IPS-20b (cell line): Measurements from ENCODE around the gene RNU1-4.
"Not testable (repeated sequence)": the region's sequence is repeated elsewhere in the genome, so short reads cannot be mapped to it uniquely, and the experiment has no call there.

Source experiments
- H3K27ac ChIP-seq: one replicate; pipeline ENCODE4 v1.5.1; 2013; ENCODE audit warnings: low read length
- H3K27me3 ChIP-seq: 2 replicates; pipeline ENCODE4 v1.6.1; 2013; ENCODE audit warnings: mild to moderate bottlenecking, low read length, inconsistent platforms; ENCODE audit not compliant: insufficient read depth
- H3K36me3 ChIP-seq: 2 replicates; pipeline ENCODE4 v1.6.1; 2013; ENCODE audit warnings: low read depth, mild to moderate bottlenecking, inconsistent platforms, low read length, moderate library complexity; ENCODE audit not compliant: insufficient read depth
- H3K4me1 ChIP-seq: 2 replicates; pipeline ENCODE4 v1.6.1; 2013; ENCODE audit warnings: mild to moderate bottlenecking, control low read depth, inconsistent platforms, low read length, moderate library complexity; ENCODE audit not compliant: insufficient read depth
- H3K4me3 ChIP-seq: 2 replicates; pipeline ENCODE4 v1.5.1; 2013; ENCODE audit warnings: mild to moderate bottlenecking, low read length, inconsistent platforms
- H3K9ac ChIP-seq: 2 replicates; pipeline ENCODE4 v1.6.1; 2013; ENCODE audit warnings: low read depth, mild to moderate bottlenecking, inconsistent platforms, low read length, moderate library complexity
- H3K9me3 ChIP-seq: 2 replicates; pipeline ENCODE4 v1.6.1; 2013; ENCODE audit warnings: mild to moderate bottlenecking, low read depth, low read length, inconsistent platforms; ENCODE audit not compliant: insufficient read depth

Gene RNU1-4

GRCh38 chr1:16724718-16725438, 15.4 kb upstream of the RNU1-4 start:
- Histone ChIP-seq H3K27me3 (no peaks in the 10 kb centered on the region), H3K36me3 (no peaks in the 10 kb centered on the region)

GRCh38 chr1:16725439-16726245, 14.7 kb upstream of the RNU1-4 start:
- H3K27ac ChIP-seq, H3K9me3 ChIP-seq, H3K4me1 ChIP-seq, H3K4me3 ChIP-seq, H3K27me3 ChIP-seq, H3K9ac ChIP-seq, H3K36me3 ChIP-seq: not testable (repeated sequence)

More at GRCh38 chr1:16724718-16725438, 15.4 kb upstream of the RNU1-4 start:
- Histone ChIP-seq H3K27ac (no peak overlapping the region), H3K9ac (no peak overlapping the region), H3K4me3 (no peak overlapping the region), H3K9me3 (no peaks in the 10 kb centered on the region), H3K4me1 (no peaks in the 10 kb centered on the region)

- H3K9ac ChIP-seq = no peak overlapping the region
- H3K36me3 ChIP-seq = no peaks in the 10 kb centered on the region
- no peaks in the 10 kb centered on the region for H3K9me3 ChIP-seq
- no peak overlapping the region for H3K27ac ChIP-seq
- no peak overlapping the region for H3K4me3 ChIP-seq
- no peaks in the 10 kb centered on the region for H3K4me1 ChIP-seq
- H3K27me3 ChIP-seq = no peaks in the 10 kb centered on the region
Observed at GRCh38 chr1:16727190-16728111, 12.9 kb upstream of the RNU1-4 start.

- H3K27me3 ChIP-seq, H3K36me3 ChIP-seq, H3K9ac ChIP-seq, H3K4me1 ChIP-seq, H3K9me3 ChIP-seq, H3K4me3 ChIP-seq, H3K27ac ChIP-seq: not testable (repeated sequence)
Observed at GRCh38 chr1:16728243-16728949, 11.9 kb upstream of the RNU1-4 start.

- H3K4me1 ChIP-seq, H3K27me3 ChIP-seq, H3K4me3 ChIP-seq, H3K36me3 ChIP-seq, H3K9ac ChIP-seq, H3K9me3 ChIP-seq, H3K27ac ChIP-seq: not testable (repeated sequence)
Observed at GRCh38 chr1:16732254-16732896, 7.9 kb upstream of the RNU1-4 start.

GRCh38 chr1:16741230-16741629, 914 bp downstream of the RNU1-4 start:
- H3K4me3 ChIP-seq, H3K9ac ChIP-seq, H3K27ac ChIP-seq, H3K36me3 ChIP-seq, H3K9me3 ChIP-seq, H3K27me3 ChIP-seq, H3K4me1 ChIP-seq: not testable (repeated sequence)

GRCh38 chr1:16747660-16748059, 7.3 kb downstream of the RNU1-4 start:
- not testable (repeated sequence) for H3K9ac ChIP-seq

GRCh38 chr1:16748710-16749109, 8.4 kb downstream of the RNU1-4 start:
- H3K27me3 ChIP-seq, H3K9me3 ChIP-seq, H3K9ac ChIP-seq: not testable (repeated sequence)

More at GRCh38 chr1:16747660-16748059, 7.3 kb downstream of the RNU1-4 start:
- H3K36me3 ChIP-seq, H3K9me3 ChIP-seq, H3K27me3 ChIP-seq, H3K4me1 ChIP-seq, H3K4me3 ChIP-seq, H3K27ac ChIP-seq: not testable (repeated sequence)

GRCh38 chr1:16749910-16750888, 9.9 kb downstream of the RNU1-4 start:
- not testable (repeated sequence) for H3K4me1 ChIP-seq, H3K9ac ChIP-seq, H3K27ac ChIP-seq, H3K36me3 ChIP-seq, H3K4me3 ChIP-seq, H3K9me3 ChIP-seq, H3K27me3 ChIP-seq

More at GRCh38 chr1:16748710-16749109, 8.4 kb downstream of the RNU1-4 start:
- H3K27ac ChIP-seq, H3K36me3 ChIP-seq, H3K4me1 ChIP-seq, H3K4me3 ChIP-seq: not testable (repeated sequence)

- not testable (repeated sequence) for H3K27ac ChIP-seq, H3K9me3 ChIP-seq, H3K4me1 ChIP-seq, H3K4me3 ChIP-seq, H3K27me3 ChIP-seq, H3K36me3 ChIP-seq, H3K9ac ChIP-seq
Observed at GRCh38 chr1:16752770-16753169, 12.5 kb downstream of the RNU1-4 start.
